Right lobe of liver (tissue), 4 donors: ENCODE data around the gene MBTPS2.

Experiments used
- CTCF ChIP-seq, 4 donors: fragments of 200-600 bp in 3 of 4; fragments of 450-650 bp in 1 of 4; IDR thresholded peaks; one replicate each; pipeline versions ENCODE4 v1.5.1 to v1.8.0; 2016 to 2022; ENCODE audit warnings: antibody characterized with exemption in 4 of 4, mild to moderate bottlenecking in 2 of 4
- POLR2A ChIP-seq: fragments of 450-650 bp; IDR thresholded peaks from one replicate; pipeline ENCODE4 v1.6.1; 2017; ENCODE audit warnings: antibody characterized with exemption, mild to moderate bottlenecking
- donor health status: DM: no; HTN: no; CAD: no.
- donor health status: DM: no; HTN: no; CAD: no.
- donor health status: DM: no; HTN: yes; CAD: no.

GRCh38 chrX:21816136-21816535 lies 23.3 kb upstream of the MBTPS2 start:
- TF ChIP-seq CTCF (IDR thresholded peaks at IDR 0.05) (no peak), POLR2A (no peak)
